Loucy (cell line): ENCODE results near the gene KATNAL2.

Source experiments
- CTCF ChIP-seq: fragments of 200-600 bp; sonication (generic); conservative IDR thresholded peaks from 2 replicates; pipeline ENCODE4 v1.5.1; 2014; ENCODE audit warnings: mild to moderate bottlenecking, antibody characterized with exemption, low read length
- EZH2phosphoT487 ChIP-seq: fragments of 200-600 bp; IDR thresholded peaks from 2 replicates; pipeline ENCODE4 v1.6.1; 2018; ENCODE audit warnings: antibody characterized with exemption, mild to moderate bottlenecking, moderate library complexity, borderline replicate concordance

GRCh38 chr18:47108998-47109405 is 191.6 kb downstream of the KATNAL2 start:
- no peak for TF ChIP-seq CTCF
- no peak for TF ChIP-seq EZH2phosphoT487
